HepG2 (cell line): ENCODE data around the gene KRTAP3-2. TPM values are rescaled to one million over a fixed set of nuclear protein-coding genes. Genes with fewer than 3 reads are reported as not detected.

ENCODE experiments used
- ATF7 ChIP-seq, 2 experiments: fragments of 450-650 bp in 1 of 2; sonication (generic) in 1 of 2; formaldehyde crosslinking in 1 of 2; IDR thresholded peaks; 2 replicates each; pipeline versions ENCODE4 v1.4.0 to v1.6.1; 2016 to 2020; ENCODE audit warnings: antibody characterized with exemption in 1 of 2, mild to moderate bottlenecking in 1 of 2, missing genetic modification reagents in 1 of 2
- CCDC6 ChIP-seq: sonication (generic); formaldehyde crosslinking; IDR thresholded peaks from 2 replicates; pipeline ENCODE4 v1.8.1; 2022; ENCODE audit warnings: mild to moderate bottlenecking, missing genetic modification reagents, moderate library complexity
- CENPT ChIP-seq: sonication (generic); formaldehyde crosslinking; IDR thresholded peaks from 2 replicates; pipeline ENCODE4 v1.8.0; 2022; ENCODE audit warnings: low read depth, mild to moderate bottlenecking, moderate library complexity, missing genetic modification reagents
- JUND ChIP-seq: sonication (generic); formaldehyde crosslinking; IDR thresholded peaks from 2 replicates; pipeline ENCODE4 v1.8.0; 2022; ENCODE audit warnings: mild to moderate bottlenecking, missing genetic modification reagents
- MIER3 ChIP-seq: IDR thresholded peaks from 2 replicates; pipeline ENCODE4 v1.6.1; 2016; ENCODE audit warnings: missing compliant biosample characterization, borderline replicate concordance
- SP4 ChIP-seq: sonication (generic); formaldehyde crosslinking; IDR thresholded peaks from 2 replicates; pipeline ENCODE4 v1.8.1; 2023; ENCODE audit warnings: mild to moderate bottlenecking, missing genetic modification reagents
- ZBTB21 ChIP-seq: sonication (generic); formaldehyde crosslinking; IDR thresholded peaks from 2 replicates; pipeline ENCODE4 v1.4.0; 2020; ENCODE audit warnings: missing genetic modification reagents
- ZC3H13 ChIP-seq: sonication (generic); formaldehyde crosslinking; IDR thresholded peaks from 2 replicates; pipeline ENCODE4 v1.8.1; 2023; ENCODE audit warnings: mild to moderate bottlenecking, missing genetic modification reagents, moderate library complexity
- ZFX ChIP-seq: sonication (generic); formaldehyde crosslinking; IDR thresholded peaks from 2 replicates; pipeline ENCODE4 v1.4.0; 2020; ENCODE audit warnings: mild to moderate bottlenecking, low read depth, missing genetic modification reagents, moderate library complexity
- ZNF121 ChIP-seq: sonication (generic); formaldehyde crosslinking; IDR thresholded peaks from 2 replicates; pipeline ENCODE4 v1.5.0; 2020; ENCODE audit warnings: mild to moderate bottlenecking, missing genetic modification reagents
- ZNF232 ChIP-seq: sonication (generic); formaldehyde crosslinking; IDR thresholded peaks from 2 replicates; pipeline ENCODE4 v1.4.0; 2020; ENCODE audit warnings: missing genetic modification reagents, borderline replicate concordance
- ZNF263 ChIP-seq: sonication (generic); formaldehyde crosslinking; IDR thresholded peaks from 2 replicates; pipeline ENCODE4 v1.4.0; 2020; ENCODE audit warnings: missing genetic modification reagents
- ZNF451 ChIP-seq: sonication (generic); formaldehyde crosslinking; IDR thresholded peaks from 2 replicates; pipeline ENCODE4 v1.5.0; 2020; ENCODE audit warnings: mild to moderate bottlenecking, missing genetic modification reagents
- ZNF7 ChIP-seq: IDR thresholded peaks from 2 replicates; pipeline ENCODE4 v1.6.1; 2016; ENCODE audit warnings: missing biosample characterization, missing genetic modification reagents
- ZSCAN22 ChIP-seq: sonication (generic); formaldehyde crosslinking; IDR thresholded peaks from 2 replicates; pipeline ENCODE4 v1.4.0; 2020; ENCODE audit warnings: mild to moderate bottlenecking, missing genetic modification reagents
- polyA plus RNA-seq, 8 experiments: library from polyadenylated mRNA; depleted of rRNA in 3 of 8; stranded (reverse) in 7 of 8; unstranded in 1 of 8; fragments of >200 nt; fragmentation: Illumina TruSeq in 4 of 8; extraction: Trizol in 4 of 8; gene quantifications; 2 replicates each; pipeline versions ENCODE4 v1.2.1 to v1.2.3, GENCODE V29; 2011 to 2016; ENCODE audit warnings: low read depth in 4 of 8, missing spikeins in 1 of 8, mixed read lengths in 1 of 8; ENCODE audit not compliant: insufficient read depth in 1 of 8
- total RNA-seq, 5 experiments: library from RNA; depleted of rRNA; stranded (reverse); fragments of >200 nt; fragmentation: Illumina TruSeq; extraction: Trizol; gene quantifications; 2 replicates each; pipeline ENCODE4 v1.2.3, GENCODE V29; 2016; ENCODE audit warnings: low read depth in 1 of 5
- TF ChIP-seq, protein P1 (sequence below): conservative IDR thresholded peaks from 2 replicates; pipeline ENCODE4 v1.6.1; 2018; ENCODE audit warnings: missing genetic modification reagents
- TF ChIP-seq, protein P2 (sequence below): sonication (generic); formaldehyde crosslinking; IDR thresholded peaks from 2 replicates; pipeline ENCODE4 v1.4.0; 2020; ENCODE audit warnings: missing genetic modification reagents, mild to moderate bottlenecking, borderline replicate concordance
- TF ChIP-seq, protein P3 (sequence below): sonication (generic); formaldehyde crosslinking; IDR thresholded peaks from 2 replicates; pipeline ENCODE4 v1.4.0; 2020; ENCODE audit warnings: missing genetic modification reagents
- TF ChIP-seq, protein P4 (sequence below): IDR thresholded peaks from 2 replicates; pipeline ENCODE4 v1.6.1; 2016; ENCODE audit warnings: mild to moderate bottlenecking, missing biosample characterization, missing genetic modification reagents
- TF ChIP-seq, protein P5 (sequence below): sonication (generic); formaldehyde crosslinking; IDR thresholded peaks from 2 replicates; pipeline ENCODE4 v1.5.0; 2020; ENCODE audit warnings: mild to moderate bottlenecking, missing genetic modification reagents, borderline replicate concordance

KRTAP3-2 gene
- total and polyA plus RNA-seq, 2 of the 13 experiments (the other 11 are each of a cell fraction or from before 2014, with no cell fraction given), result not detected

DNA sequence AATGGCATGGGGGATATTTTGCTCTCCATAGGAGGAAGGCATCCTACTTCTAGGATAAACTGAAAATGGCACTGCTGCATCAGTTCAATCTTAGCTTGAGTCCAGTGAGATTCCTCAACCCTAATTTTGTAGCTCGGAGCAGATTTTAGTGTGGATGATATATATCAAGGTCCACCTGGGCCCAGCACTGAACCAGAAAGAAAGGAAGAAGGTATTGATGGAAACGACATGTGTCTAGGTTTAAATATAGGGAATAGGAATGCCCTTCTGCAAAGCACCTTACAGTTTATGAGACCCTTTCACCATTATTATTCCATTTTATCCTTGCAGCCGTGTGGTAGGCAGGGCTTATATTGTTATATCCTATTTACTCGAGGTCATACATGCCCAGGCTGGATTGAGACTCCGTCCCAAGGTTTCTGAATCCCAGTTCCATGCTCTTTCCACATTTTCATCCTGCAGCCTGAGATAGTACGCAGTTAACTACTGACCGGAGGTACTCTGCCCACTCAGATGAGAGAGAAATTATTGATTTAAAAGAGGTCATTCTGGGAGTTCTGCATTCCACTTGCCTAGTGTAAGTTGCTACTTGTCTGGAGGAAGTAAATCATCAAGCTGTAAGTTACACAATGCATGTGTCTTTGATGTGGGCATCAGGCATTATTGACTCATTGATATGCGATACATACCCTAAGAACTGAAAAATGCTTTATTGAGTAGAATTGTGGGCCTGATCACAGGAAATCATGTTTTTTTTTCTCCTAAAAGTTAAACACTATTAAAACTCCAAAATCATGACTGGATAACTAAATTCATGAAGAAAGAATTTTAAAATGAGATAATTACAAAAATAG lies 43.1 kb downstream of the KRTAP3-2 start (continued):
- TF ChIP-seq, protein P1, sequence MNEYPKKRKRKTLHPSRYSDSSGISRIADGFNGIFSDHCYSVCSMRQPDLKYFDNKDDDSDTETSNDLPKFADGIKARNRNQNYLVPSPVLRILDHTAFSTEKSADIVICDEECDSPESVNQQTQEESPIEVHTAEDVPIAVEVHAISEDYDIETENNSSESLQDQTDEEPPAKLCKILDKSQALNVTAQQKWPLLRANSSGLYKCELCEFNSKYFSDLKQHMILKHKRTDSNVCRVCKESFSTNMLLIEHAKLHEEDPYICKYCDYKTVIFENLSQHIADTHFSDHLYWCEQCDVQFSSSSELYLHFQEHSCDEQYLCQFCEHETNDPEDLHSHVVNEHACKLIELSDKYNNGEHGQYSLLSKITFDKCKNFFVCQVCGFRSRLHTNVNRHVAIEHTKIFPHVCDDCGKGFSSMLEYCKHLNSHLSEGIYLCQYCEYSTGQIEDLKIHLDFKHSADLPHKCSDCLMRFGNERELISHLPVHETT (CRISPR knock-in tag), result no peak; the same call in 1 of the 2 replicates
- TF ChIP-seq, protein P2, sequence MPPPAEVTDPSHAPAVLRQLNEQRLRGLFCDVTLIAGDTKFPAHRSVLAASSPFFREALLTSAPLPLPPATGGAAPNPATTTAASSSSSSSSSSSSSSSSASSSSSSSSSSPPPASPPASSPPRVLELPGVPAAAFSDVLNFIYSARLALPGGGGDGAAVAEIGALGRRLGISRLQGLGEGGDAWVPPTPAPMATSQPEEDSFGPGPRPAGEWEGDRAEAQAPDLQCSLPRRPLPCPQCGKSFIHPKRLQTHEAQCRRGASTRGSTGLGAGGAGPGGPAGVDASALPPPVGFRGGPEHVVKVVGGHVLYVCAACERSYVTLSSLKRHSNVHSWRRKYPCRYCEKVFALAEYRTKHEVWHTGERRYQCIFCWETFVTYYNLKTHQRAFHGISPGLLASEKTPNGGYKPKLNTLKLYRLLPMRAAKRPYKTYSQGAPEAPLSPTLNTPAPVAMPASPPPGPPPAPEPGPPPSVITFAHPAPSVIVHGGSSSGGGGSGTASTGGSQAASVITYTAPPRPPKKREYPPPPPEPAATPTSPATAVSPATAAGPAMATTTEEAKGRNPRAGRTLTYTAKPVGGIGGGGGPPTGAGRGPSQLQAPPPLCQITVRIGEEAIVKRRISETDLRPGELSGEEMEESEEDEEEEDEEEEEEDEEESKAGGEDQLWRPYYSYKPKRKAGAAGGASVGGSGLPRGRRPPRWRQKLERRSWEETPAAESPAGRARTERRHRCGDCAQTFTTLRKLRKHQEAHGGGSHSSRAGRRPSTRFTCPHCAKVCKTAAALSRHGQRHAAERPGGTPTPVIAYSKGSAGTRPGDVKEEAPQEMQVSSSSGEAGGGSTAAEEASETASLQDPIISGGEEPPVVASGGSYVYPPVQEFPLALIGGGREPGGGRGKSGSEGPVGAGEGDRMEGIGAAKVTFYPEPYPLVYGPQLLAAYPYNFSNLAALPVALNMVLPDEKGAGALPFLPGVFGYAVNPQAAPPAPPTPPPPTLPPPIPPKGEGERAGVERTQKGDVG, result no peak; the same call in 1 of the 2 replicates
- TF ChIP-seq SP4 (peak; percentile 72), ATF7 (IDR thresholded peaks at IDR 0.05) (peak; percentile 91), ATF7 (CRISPR knock-in tag; IDR thresholded peaks at IDR 0.05) (peak; percentile 81; the same call in 1 of the 2 replicates), ZSCAN22 (CRISPR knock-in tag) (no peak), ZNF7 (CRISPR knock-in tag) (no peak), MIER3 (CRISPR knock-in tag) (peak; percentile 100), ZNF263 (no peak), JUND (peak; percentile 95), ZC3H13 (CRISPR knock-in tag) (no peak), ZFX (CRISPR knock-in tag) (peak; percentile 63), CENPT (CRISPR knock-in tag) (no peak), ZBTB21 (peak; percentile 58; the same call in 1 of the 2 replicates), ZNF451 (CRISPR knock-in tag) (peak; percentile 50; the same call in 1 of the 2 replicates), ZNF232 (CRISPR knock-in tag) (peak; percentile 89), ZNF121 (no peak), CCDC6 (CRISPR knock-in tag) (no peak)
- TF ChIP-seq, protein P3, sequence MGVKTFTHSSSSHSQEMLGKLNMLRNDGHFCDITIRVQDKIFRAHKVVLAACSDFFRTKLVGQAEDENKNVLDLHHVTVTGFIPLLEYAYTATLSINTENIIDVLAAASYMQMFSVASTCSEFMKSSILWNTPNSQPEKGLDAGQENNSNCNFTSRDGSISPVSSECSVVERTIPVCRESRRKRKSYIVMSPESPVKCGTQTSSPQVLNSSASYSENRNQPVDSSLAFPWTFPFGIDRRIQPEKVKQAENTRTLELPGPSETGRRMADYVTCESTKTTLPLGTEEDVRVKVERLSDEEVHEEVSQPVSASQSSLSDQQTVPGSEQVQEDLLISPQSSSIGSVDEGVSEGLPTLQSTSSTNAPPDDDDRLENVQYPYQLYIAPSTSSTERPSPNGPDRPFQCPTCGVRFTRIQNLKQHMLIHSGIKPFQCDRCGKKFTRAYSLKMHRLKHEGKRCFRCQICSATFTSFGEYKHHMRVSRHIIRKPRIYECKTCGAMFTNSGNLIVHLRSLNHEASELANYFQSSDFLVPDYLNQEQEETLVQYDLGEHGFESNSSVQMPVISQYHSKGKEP, result no peak
- TF ChIP-seq, protein P4, sequence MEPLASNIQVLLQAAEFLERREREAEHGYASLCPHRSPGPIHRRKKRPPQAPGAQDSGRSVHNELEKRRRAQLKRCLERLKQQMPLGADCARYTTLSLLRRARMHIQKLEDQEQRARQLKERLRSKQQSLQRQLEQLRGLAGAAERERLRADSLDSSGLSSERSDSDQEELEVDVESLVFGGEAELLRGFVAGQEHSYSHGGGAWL, result no peak
- TF ChIP-seq, protein P5, sequence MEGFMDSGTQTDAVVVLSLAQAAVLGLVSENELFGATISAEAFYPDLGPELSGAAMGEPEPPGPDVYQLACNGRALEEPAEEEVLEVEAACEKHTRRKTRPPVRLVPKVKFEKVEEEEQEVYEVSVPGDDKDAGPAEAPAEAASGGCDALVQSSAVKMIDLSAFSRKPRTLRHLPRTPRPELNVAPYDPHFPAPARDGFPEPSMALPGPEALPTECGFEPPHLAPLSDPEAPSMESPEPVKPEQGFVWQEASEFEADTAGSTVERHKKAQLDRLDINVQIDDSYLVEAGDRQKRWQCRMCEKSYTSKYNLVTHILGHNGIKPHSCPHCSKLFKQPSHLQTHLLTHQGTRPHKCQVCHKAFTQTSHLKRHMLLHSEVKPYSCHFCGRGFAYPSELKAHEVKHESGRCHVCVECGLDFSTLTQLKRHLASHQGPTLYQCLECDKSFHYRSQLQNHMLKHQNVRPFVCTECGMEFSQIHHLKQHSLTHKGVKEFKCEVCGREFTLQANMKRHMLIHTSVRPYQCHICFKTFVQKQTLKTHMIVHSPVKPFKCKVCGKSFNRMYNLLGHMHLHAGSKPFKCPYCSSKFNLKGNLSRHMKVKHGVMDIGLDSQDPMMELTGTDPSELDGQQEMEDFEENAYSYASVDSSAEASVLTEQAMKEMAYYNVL, result peak; percentile 97
